Measurements from ENCODE around the gene DISC1. TPM values are rescaled to one million over a fixed set of nuclear protein-coding genes. Genes with fewer than 3 reads are reported as not detected.

Gene DISC1
- total and polyA plus RNA-seq, 2 of the 13 experiments (the other 11 are each of a cell fraction or from before 2014, with no cell fraction given) = 4.2 to 4.6 TPM

DNA sequence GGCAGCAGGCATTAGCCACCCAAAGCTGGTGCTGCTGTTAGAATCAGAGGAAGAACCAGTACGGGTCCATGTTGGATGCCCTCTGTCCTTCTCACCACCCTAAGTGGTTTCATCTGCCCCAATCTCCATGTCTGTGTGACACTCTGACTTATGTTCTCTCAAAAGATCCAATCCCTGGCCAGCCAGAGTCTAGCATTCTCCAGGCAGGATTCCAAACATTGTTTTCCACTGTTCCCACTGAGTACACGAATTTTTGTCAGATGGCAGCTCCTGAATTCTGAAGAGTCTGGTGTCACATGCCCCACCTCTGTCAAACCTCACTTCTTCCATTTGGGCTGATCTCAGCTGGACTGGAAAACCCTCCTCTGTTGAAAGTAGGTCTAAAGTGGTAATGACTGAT lies 166.0 kb downstream of the DISC1 start:
- in situ Hi-C loops (cut with HindIII; ENCODE audit: extremely low pct_ligation_motif_present, low pct_unique_long_range_greater_than_20kb) = no loop called here
- Histone ChIP-seq H4K20me1 (ENCODE audit: insufficient read depth, low read length) (no peaks in the 10 kb centered on the region), H3K27me3 (ENCODE audit: control insufficient read depth in 1 of 2, insufficient read depth in 2 of 2, low read length in 2 of 2) (no peaks in the 10 kb centered on the region), H3K4me1 (ENCODE audit: insufficient read depth, low read length) (peaks cover 8% of the 10 kb centered on the region; the same call in 1 of the 2 replicates), H3K36me3 (replicated peaks in 1 of 2; ENCODE audit: control insufficient read depth in 1 of 2, insufficient read depth in 2 of 2, low read length in 2 of 2) (no peaks in the 10 kb centered on the region; a peak in 1 of 5 replicates), H3K27ac (ENCODE audit: extremely low read length, insufficient read depth, low read length) (no peak overlapping the region), H3K4me3 (replicated peaks in 1 of 3; ENCODE audit: insufficient read depth in 1 of 3, low read depth in 2 of 3, low read length in 3 of 3) (no peak overlapping the region), H3K9me3 (ENCODE audit: low read length) (no peaks in the 10 kb centered on the region), H3K9ac (ENCODE audit: insufficient read depth, low read depth, low read length) (no peak overlapping the region), H2AFZ (ENCODE audit: low read length) (no peak overlapping the region), H3K79me2 (ENCODE audit: insufficient read depth, low read length) (no peaks in the 10 kb centered on the region), H3K4me2 (ENCODE audit: low read depth, low read length) (no peak overlapping the region)
- DNase-seq (ENCODE audit: low spot score) = no peak
- intact Hi-C loops (cut with micrococcal nuclease; ENCODE audit: unreplicated experiment) = no loop called here
- POLR2A ChIA-PET = no interaction called here
- 80% methylated on average over 2 of the region's 2 CpGs for WGBS (ENCODE audit: low lambda C conversion rate)
- ATAC-seq = no peak
- TF ChIP-seq SYNCRIP (IDR thresholded peaks at IDR 0.05; ENCODE audit: insufficient read depth, low read depth, low read length) (no peak), RXRB (CRISPR knock-in tag; IDR thresholded peaks at IDR 0.05; ENCODE audit: borderline replicate concordance) (no peak), GPN1 (CRISPR knock-in tag; IDR thresholded peaks at IDR 0.05; ENCODE audit: borderline replicate concordance) (no peak), TRAFD1 (CRISPR knock-in tag; IDR thresholded peaks at IDR 0.05; ENCODE audit: borderline replicate concordance) (no peak), AKNA (CRISPR knock-in tag; IDR thresholded peaks at IDR 0.05; ENCODE audit: borderline replicate concordance) (no peak), JUND (CRISPR knock-in tag; IDR thresholded peaks at IDR 0.05) (no peak), TBX3 (IDR thresholded peaks at IDR 0.05; ENCODE audit: borderline replicate concordance) (no peak), TBP (CRISPR knock-in tag; IDR thresholded peaks at IDR 0.05) (no peak), NRL (CRISPR knock-in tag; IDR thresholded peaks at IDR 0.05; ENCODE audit: borderline replicate concordance) (no peak)
- CTCF ChIA-PET (ENCODE audit: low intra/inter-chr PET ratio, low total read pairs) = no interaction called here
- no peak for FAIRE-seq
- no TSS peak for BruUV-seq (replicated peaks)
